Neural cell (in vitro differentiated cells): ENCODE results near the gene C4B. TPM values are rescaled to one million over a fixed set of nuclear protein-coding genes. Genes with fewer than 3 reads are reported as not detected.

ENCODE experiments used
- H2AFZ ChIP-seq: fragments of 200-600, 300-800 bp; sonication (generic), shearing (Covaris generic); 2 replicates; pipeline ENCODE4 v1.6.0; 2014; ENCODE audit warnings: low read depth, mild to moderate bottlenecking, antibody characterized with exemption, low read length, moderate library complexity
- H3F3A ChIP-seq: fragments of 200-600 bp; shearing (Covaris generic); 2 replicates; pipeline ENCODE4 v1.6.1; 2016; ENCODE audit warnings: mild to moderate bottlenecking, moderate library complexity, mixed read lengths, antibody characterized with exemption, low read length; ENCODE audit not compliant: insufficient read depth, poor library complexity, severe bottlenecking
- H3K27ac ChIP-seq: fragments of 200-600, 300-800 bp; sonication (generic), shearing (Covaris generic); 2 replicates; pipeline ENCODE4 v1.5.1; 2014; ENCODE audit warnings: mild to moderate bottlenecking, low read length, moderate library complexity
- H3K27me3 ChIP-seq: fragments of 300-800, 200-600 bp; sonication (generic), shearing (Covaris generic); 2 replicates; pipeline ENCODE4 v1.6.0; 2014; ENCODE audit warnings: mild to moderate bottlenecking, low read depth, low read length, moderate library complexity; ENCODE audit not compliant: insufficient read depth
- H3K36me3 ChIP-seq: fragments of 300-800, 200-600 bp; sonication (generic), shearing (Covaris generic); 2 replicates; pipeline ENCODE4 v1.5.1; 2014; ENCODE audit warnings: mild to moderate bottlenecking, antibody characterized with exemption, low read length, moderate library complexity; ENCODE audit not compliant: insufficient read depth
- H3K4me2 ChIP-seq: fragments of 300-800, 200-600 bp; sonication (generic), shearing (Covaris generic); 2 replicates; pipeline ENCODE4 v1.6.0; 2014; ENCODE audit warnings: mild to moderate bottlenecking, low read length
- H3K4me3 ChIP-seq: fragments of 300-800, 200-600 bp; sonication (generic), shearing (Covaris generic); 2 replicates; pipeline ENCODE4 v1.5.1; 2014; ENCODE audit warnings: mild to moderate bottlenecking, low read length, moderate library complexity
- H3K79me2 ChIP-seq: fragments of 200-600 bp; shearing (Covaris generic); replicated peaks from 2 replicates; pipeline ENCODE4 v1.6.0; 2014; ENCODE audit warnings: mild to moderate bottlenecking, low read length, moderate library complexity; ENCODE audit not compliant: insufficient read depth
- H3K9ac ChIP-seq: fragments of 300-800, 200-600 bp; sonication (generic), shearing (Covaris generic); 2 replicates; pipeline ENCODE4 v1.6.1; 2016; ENCODE audit warnings: mild to moderate bottlenecking, low read length, mixed read lengths
- H3K9me2 ChIP-seq: fragments of 200-600 bp; shearing (Covaris generic); 2 replicates; pipeline ENCODE4 v1.6.1; 2016; ENCODE audit warnings: mild to moderate bottlenecking, low read length, mixed read lengths; ENCODE audit not compliant: insufficient read depth
- H3K9me3 ChIP-seq: fragments of 200-600, 300-800 bp; sonication (generic), shearing (Covaris generic); 2 replicates; pipeline ENCODE4 v1.6.1; 2016; ENCODE audit warnings: mild to moderate bottlenecking, mixed run types, low read length, moderate library complexity, mixed read lengths
- H4K20me1 ChIP-seq: fragments of 200-600 bp; shearing (Covaris generic); 2 replicates; pipeline ENCODE4 v1.6.1; 2016; ENCODE audit warnings: mild to moderate bottlenecking, mixed run types; ENCODE audit not compliant: insufficient read depth
- CTCF ChIP-seq: fragments of 450-650 bp; IDR thresholded peaks from 2 replicates; pipeline ENCODE4 v1.5.1; 2014; ENCODE audit warnings: antibody characterized with exemption, mild to moderate bottlenecking, moderate library complexity; ENCODE audit not compliant: poor library complexity, severe bottlenecking
- EP300 ChIP-seq: fragments of 450-650 bp; conservative IDR thresholded peaks from 2 replicates; pipeline ENCODE4 v1.6.1; 2014; ENCODE audit warnings: antibody characterized with exemption, mild to moderate bottlenecking, moderate library complexity; ENCODE audit not compliant: poor library complexity, severe bottlenecking
- EZH2 ChIP-seq: fragments of 200-600, 300-800 bp; shearing (Covaris generic), sonication (generic); IDR thresholded peaks from 2 replicates; pipeline ENCODE4 v1.6.1; 2014; ENCODE audit warnings: antibody characterized with exemption, low read length, borderline replicate concordance, mild to moderate bottlenecking; ENCODE audit not compliant: insufficient read depth, poor library complexity, severe bottlenecking
- MXI1 ChIP-seq: fragments of 450-650 bp; conservative IDR thresholded peaks from 2 replicates; pipeline ENCODE4 v1.6.1; 2014; ENCODE audit warnings: antibody characterized with exemption, mild to moderate bottlenecking; ENCODE audit not compliant: poor library complexity, severe bottlenecking
- POLR2AphosphoS5 ChIP-seq: IDR thresholded peaks from 2 replicates; pipeline ENCODE4 v1.6.1; 2012
- RAD21 ChIP-seq: fragments of 450-650 bp; conservative IDR thresholded peaks from 2 replicates; pipeline ENCODE4 v1.6.1; 2014; ENCODE audit warnings: antibody characterized with exemption, mild to moderate bottlenecking, moderate library complexity
- REST ChIP-seq: IDR thresholded peaks from 2 replicates; pipeline ENCODE4 v1.6.1; 2012; ENCODE audit warnings: borderline replicate concordance
- SMC3 ChIP-seq: fragments of 450-650 bp; conservative IDR thresholded peaks from 2 replicates; pipeline ENCODE4 v1.6.1; 2014; ENCODE audit warnings: antibody characterized with exemption, mild to moderate bottlenecking, moderate library complexity; ENCODE audit not compliant: poor library complexity
- TAF1 ChIP-seq: IDR thresholded peaks from 2 replicates; pipeline ENCODE4 v1.6.1; 2012; ENCODE audit warnings: low read depth
- polyA plus RNA-seq: library from polyadenylated mRNA; depleted of rRNA; stranded (reverse); fragments of >200 nt; gene quantifications from 2 replicates; pipeline ENCODE4 v1.2.3, GENCODE V29; 2014

C4B gene
- polyA plus RNA-seq, 1 donor from 2014 or later, result 4.6 TPM

- H3K27ac ChIP-seq, result no peak overlapping the region
- no peaks in the 10 kb centered on the region for H4K20me1 ChIP-seq
- no peaks in the 10 kb centered on the region for H3K9me3 ChIP-seq
- H3K4me3 ChIP-seq, result no peak overlapping the region
- no peak overlapping the region for H3K4me2 ChIP-seq
- H2AFZ ChIP-seq, result no peak overlapping the region
- no peaks in the 10 kb centered on the region for H3K9me2 ChIP-seq
- no peak overlapping the region for H3K9ac ChIP-seq
- H3K79me2 ChIP-seq, result no peaks in the 10 kb centered on the region
- TF ChIP-seq CTCF, result no peak
- TF ChIP-seq MXI1, result no peak
- no peak for TF ChIP-seq POLR2AphosphoS5
- TF ChIP-seq REST, result no peak
- TF ChIP-seq RAD21, result no peak
- TF ChIP-seq EP300, result no peak
- no peak for TF ChIP-seq EZH2
- no peaks in the 10 kb centered on the region for H3F3A ChIP-seq
- no peaks in the 10 kb centered on the region for H3K36me3 ChIP-seq
- no peaks in the 10 kb centered on the region for H3K27me3 ChIP-seq
Observed at GRCh38 chr6:32046450-32047083, 32.0 kb downstream of the C4B start.

- no peak overlapping the region for H3K4me2 ChIP-seq
- H3K4me3 ChIP-seq, result no peak overlapping the region
- H3F3A ChIP-seq, result no peaks in the 10 kb centered on the region
- H3K27me3 ChIP-seq, result no peaks in the 10 kb centered on the region
- no peaks in the 10 kb centered on the region for H4K20me1 ChIP-seq
- no peaks in the 10 kb centered on the region for H3K36me3 ChIP-seq
- H3K9me2 ChIP-seq, result no peaks in the 10 kb centered on the region
- H3K9ac ChIP-seq, result no peak overlapping the region
- no peaks in the 10 kb centered on the region for H3K9me3 ChIP-seq
- TF ChIP-seq SMC3 (no peak), EZH2 (no peak), MXI1 (no peak), REST (no peak), RAD21 (no peak), EP300 (no peak), TAF1 (no peak), POLR2AphosphoS5 (no peak), CTCF (no peak)
- no peak overlapping the region for H3K27ac ChIP-seq
- H3K79me2 ChIP-seq, result no peaks in the 10 kb centered on the region
- H2AFZ ChIP-seq, result no peak overlapping the region
Observed at GRCh38 chr6:32047084-32047478, 32.5 kb downstream of the C4B start.
